ENCODE results near the gene ERBB4. TPM values are rescaled to one million over a fixed set of nuclear protein-coding genes. Genes with fewer than 3 reads are reported as not detected.
A peak's percentile ranks its signal among the peaks of the same experiment; 100 is the strongest.
"Not testable (repeated sequence)": the region's sequence is repeated elsewhere in the genome, so short reads cannot be mapped to it uniquely, and the experiment has no call there.

Gene ERBB4
- total RNA-seq, 1 donor from 2014 or later: 17.8 TPM

DNA sequence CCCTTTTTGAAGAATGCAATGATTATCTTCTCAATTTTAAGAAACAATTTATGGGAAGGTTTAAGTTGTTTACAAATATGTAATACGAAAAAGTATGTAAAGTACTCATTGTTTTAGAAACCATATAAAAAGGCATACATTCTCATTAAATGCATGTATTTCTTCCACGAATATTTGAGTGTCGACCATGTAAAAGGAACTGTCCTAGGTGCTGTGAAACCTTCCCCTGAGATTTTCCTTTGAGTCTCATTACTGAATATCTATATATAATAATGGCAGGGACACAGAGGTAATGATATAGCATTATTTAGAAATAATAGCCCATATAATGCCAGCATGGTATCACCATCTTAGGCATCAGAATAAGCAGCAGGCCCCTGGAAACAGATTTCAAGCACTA lies 239.3 kb downstream of the ERBB4 start:
- DNase-seq: no peak

DNA sequence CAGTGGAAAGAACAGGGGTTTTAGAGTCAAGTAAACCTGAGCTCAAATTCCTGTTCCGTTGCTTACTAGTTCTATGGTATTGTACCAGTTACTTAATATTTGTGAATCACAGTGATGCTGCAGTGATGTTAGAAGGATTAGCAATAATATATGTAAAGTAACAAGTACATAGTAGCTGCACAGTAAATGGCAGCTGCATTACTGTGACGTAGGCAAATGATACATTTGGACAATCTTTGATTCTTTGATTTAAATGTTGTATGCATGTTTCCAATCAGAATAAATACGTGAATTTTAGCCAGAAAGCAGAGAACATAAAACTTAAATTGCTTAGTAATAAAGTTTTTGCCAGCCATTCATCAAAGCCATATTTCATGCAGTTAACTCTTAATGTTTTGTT lies 243.0 kb downstream of the ERBB4 start:
- no peak for DNase-seq

DNA sequence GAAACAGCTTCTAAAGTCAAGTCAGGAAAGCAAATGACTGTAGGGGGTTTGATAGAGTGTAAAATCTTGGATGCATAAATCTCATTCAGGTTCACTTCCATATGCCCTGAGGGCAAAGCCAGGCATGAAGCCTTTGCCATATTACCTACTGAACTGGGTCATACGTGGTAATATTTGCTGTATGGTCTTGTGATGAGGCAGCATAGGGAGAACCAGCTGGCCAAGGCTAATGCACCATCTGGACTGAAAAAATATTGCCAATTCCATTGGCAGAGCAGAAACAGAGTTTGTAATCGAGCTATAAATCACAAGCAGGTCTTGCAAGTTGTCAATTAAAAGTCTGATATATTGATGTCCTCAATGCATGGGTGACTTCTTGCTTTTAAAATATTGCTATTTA lies 243.8 kb downstream of the ERBB4 start:
- no peak for DNase-seq

DNA sequence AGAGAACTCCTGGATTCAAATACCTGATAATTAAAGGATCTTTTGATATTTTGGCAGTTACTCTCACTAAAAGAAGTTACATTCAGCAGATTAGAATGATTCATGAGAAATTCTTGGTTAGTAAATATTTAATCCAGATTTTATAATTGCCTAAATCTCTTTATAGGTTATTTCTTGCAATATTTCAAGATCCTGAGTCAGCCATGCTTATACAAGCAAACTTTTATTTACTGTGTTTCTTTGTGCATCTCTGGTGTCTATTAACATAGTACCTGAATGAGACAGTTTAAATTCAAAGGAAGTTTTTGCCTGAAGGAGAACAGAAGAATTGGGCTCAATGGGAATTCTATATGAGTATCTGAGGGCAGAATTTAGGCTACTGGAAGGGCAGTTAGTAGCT lies 249.3 kb downstream of the ERBB4 start:
- no peak for DNase-seq

DNA sequence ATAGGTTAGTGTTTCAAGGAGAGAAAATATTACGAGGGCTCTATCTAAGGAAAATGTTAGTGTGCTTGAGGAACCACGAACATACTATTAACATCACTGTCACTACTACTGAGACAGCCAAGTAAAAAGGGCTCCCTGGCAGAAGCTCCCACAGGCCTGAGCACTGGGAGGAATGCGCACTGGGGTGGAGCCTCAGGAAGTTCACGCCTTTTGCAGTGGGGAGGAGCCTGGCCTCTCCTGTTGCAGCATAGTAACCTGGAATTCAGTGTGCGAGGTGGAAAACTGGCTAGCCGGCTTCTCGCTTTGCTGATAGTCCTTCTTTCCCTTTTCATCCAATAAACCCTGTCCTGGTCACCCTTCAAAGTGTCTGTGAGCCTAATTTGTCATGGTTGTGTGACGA lies 250.3 kb downstream of the ERBB4 start:
- DNase-seq: no peak

DNA sequence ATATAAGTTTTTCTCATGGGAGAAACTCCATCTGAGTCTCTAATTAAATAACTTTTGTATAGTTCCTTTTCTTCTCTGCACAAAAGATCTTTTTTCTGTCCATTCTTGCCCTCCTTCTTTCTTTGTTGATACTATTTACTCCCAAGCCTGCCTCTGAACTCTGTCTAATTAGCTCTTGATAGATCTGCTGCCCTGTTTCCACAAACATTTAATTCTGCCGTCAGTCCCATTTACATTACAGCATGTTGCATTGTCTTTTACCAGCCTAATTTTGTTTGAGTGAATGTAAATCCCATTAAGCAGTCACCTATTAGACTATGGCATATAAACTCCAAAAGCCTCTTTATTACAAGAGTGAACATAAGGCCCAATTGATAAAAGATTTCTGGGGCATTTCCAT lies 254.4 kb downstream of the ERBB4 start:
- DNase-seq: no peak

DNA sequence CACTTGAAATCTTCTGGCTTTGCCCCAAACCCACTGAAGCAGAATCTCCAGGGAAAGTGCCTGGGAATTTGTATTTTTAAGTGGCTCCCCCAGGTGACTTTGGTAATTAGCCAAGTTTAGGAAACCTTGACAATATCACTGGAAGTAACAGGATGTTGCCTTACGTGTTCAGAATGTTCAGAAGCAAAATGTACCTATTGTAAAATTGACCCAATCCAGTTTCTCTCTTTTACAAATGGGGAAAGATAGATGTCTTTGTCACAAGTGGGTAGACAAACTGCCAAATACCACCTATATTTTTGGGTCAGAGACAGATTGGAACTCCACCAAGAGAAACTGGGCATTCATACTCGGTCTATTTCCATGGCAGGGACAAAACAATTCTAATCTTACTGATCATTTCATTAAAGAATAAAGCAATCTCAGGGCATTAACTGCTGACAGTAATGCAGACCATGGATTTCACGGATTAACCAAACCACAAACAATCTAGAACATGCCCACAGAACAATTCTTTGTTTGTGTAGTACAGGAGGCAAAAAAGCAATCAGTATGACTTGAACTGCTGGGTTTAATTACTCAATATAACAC lies 255.8 kb downstream of the ERBB4 start:
- DNase-seq: no peak

DNA sequence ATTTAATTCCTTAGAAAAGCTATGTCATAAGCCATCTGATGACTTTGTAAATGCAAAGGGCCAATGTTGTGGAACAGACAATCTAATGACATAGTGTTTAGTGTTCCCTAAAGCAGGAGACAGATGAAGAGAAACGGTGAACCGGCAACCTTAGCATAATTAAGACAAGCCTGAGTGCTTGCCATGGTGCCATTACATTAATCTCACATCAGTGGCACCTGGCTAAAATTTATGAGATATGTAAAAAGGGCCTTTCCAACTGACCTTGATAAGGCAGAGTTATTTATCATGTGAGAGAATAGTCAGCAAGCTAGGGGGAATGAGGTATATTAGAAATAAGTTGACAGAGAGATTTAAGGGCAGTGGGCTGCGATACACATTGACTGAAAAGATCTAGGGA lies 261.8 kb downstream of the ERBB4 start:
- DNase-seq: no peak

DNA sequence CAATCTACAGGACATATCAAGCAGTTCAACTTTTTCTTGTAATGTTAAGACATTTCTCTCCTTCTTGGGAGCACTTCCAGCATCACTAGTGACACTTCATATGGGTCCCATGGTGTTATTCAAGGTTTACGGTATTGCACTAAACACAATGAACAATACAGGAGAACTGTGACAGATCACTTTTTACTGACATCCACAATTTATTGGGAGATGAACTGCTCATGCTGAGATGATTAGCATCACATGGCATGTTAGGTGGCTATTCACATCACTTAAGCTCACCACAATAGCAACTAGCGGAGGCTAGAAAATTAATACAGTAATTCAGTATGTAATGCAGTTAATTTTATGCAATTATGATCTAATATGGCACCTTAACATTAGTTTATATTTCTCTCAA lies 264.4 kb downstream of the ERBB4 start:
- DNase-seq: no peak

DNA sequence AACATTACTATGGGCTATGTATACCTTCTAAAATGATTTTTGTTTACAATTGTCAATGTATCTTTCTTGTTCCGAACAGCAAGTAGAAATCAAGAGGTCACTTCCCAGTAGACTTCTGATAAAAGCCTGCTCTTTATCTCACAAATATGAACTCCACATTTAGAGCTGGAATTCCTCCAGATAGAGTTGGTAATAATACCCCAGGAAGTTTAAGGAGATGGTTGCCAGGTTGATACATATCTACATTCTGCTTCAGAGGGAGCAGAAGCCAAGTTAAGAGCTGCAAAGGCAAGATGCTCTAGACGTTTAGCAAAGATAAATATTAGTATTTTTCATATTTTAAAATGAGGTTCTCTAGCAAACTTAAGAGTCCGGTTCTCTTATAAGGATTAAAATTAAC lies 267.0 kb downstream of the ERBB4 start:
- DNase-seq: no peak

DNA sequence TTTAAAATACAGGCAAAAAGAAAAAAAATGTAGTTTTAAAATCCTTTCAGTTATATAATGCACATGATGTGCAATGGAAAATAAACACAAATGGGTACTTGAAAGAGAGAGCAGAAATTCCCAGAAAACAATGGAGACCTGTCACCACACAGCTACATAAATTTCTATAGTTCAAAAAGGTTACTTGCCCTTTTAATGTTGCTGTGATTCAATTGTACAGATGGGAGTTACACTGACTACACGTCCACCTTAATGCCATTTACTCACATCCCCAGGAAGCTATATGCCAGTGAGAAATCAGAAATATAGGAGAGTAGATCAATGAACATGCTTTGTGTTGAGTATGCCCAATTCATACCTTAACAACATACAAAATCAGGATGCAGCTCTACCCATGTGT lies 269.6 kb downstream of the ERBB4 start:
- DNase-seq: no peak

DNA sequence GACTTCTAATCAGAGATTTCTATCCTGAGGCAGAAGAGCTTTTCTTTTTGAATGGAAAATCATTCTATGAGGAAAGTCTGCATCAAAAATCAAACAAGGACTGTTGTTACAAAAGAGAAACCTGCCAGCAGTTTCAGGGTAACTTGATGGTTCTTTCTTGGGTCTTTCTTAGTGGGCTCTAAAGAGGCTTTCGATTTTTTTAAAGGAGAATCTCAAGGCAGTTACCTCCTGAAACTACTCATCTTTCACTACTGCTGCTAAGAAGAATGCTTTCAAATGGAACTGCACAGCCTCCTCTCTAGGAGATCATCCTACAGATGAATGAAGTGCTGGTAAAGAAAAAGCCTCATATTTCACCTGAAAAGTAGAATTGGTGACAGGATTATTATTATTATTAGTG lies 272.3 kb downstream of the ERBB4 start:
- no peak for DNase-seq

DNA sequence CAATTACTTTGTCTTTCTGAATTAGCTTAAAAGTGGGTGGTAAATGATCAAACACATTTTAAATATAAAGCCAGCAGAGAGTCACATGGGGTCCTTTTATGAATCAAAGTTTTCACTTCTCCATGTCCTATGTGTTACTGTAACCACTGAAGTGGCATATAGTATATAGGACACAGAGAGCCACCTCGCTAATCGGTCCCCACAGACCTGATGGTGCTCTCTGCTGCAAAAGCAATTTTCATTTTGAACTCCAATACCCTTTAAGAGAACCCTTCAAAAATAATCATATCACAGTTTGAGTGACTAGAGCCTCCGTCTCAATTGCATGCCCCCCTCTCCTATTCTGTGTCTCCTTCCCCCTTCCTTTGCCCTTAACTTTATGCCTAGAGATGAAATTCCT lies 272.8 kb downstream of the ERBB4 start:
- no peak for DNase-seq

DNA sequence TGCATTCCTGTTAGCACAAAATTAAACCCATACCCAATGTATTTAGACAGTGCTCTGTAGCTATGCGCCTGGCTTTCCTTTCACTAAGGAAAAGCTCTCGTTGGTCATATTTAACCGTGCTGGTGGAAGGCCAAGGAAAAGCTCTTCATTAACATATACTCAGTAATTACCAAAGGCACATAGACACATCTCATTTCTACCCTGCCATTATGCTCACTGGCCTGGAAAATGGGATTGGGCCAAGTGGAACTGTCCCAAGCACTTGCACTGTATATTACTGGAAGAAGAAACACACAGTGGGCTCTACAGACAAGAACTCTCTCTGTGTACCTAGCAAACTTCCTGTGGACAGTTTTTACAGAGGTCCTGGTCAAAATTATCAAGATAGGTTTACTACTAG lies 274.4 kb downstream of the ERBB4 start:
- no peak for DNase-seq

DNA sequence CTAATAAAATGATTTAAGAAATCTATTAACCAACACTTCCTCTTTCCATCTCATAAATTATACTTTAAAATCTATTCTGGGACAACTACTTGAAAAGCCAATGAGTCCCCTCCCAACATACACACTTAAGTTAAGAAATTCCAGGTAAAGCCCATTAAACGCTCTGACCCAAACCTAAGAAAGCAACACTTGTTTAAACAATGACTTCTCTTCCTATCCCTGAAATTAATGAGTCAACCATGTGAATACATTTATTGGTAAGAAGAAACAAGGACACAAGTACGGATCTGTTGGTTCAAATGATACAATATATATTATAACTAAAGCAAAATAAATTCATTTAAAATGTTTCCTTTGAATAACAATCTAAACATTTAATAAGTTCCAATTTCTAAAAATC lies 279.4 kb downstream of the ERBB4 start:
- DNase-seq: no peak

DNA sequence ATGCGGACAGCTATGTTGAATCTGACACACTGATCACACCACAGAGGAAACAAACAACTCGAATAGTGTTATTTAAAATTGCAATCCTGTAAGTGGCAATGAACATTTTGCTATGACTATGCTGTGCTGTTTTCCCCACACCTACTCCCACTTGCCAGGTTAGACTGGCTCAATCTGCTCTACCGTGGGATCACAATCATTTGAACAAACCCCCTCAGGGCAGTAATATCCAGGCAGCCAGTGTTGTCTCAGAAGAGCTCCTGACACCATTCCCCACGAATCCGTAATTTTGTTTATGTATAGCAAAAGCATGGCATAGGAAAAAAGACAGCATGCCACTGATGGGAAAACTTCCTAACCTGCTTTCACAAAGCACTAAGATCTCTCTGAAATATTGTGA lies 284.3 kb downstream of the ERBB4 start:
- no peak for DNase-seq

DNA sequence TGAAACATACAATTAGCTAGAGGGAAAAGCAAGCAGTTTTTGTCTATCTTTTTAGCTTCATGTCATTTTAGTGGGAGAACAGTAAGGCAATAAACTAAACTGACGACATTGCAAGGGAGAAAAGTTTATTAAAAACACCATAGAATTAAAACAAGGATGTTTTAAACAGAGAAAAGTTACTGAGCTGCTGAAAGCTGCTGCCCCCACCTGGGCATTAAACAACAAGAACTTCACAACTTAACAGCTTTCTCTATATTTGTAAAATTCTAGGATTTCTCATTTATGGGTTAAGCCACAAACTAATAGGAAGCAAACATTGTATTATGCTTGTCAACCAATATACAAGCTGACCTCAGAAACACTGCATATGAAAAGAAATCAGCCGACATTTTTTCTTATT lies 289.2 kb downstream of the ERBB4 start:
- DNase-seq: peak; percentile 22

DNA sequence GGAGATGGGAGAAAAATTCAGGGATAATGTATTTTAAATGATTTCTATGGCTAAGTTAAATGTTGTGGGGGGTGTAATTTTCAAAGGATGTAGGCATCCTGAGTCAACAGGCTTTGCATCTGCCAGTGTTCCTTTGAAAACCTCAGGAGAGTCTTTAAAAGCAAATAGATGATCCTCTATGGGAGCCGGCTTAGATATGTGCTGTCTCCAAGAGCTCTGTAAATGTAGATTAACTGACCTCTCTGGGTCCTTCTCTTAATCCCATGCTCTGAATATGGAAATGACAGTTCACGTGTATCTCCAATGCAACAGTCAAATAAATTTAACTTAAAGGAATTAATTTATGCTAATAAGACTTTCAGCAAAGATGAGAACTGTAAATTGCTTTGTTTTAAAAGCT lies 292.7 kb downstream of the ERBB4 start:
- DNase-seq: no peak

DNA sequence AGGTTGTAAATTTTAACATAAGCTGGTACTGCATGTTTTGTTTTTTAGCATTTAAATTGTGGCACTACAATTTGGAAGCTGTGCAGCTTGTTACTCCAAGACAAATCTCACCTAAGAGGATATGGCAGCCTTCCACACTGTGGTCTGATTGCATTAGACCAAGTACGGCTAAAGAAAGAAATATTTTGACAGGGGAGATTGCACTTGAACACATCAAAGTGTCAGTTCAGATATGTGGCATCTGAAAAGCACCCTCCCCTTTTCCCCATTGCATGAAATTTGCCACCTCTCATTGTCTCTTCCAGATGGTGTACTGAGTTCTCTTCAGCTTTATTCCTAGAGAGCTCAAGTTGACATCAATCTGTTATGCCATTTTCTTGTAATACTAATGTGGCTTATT lies 295.9 kb downstream of the ERBB4 start:
- no peak for DNase-seq

DNA sequence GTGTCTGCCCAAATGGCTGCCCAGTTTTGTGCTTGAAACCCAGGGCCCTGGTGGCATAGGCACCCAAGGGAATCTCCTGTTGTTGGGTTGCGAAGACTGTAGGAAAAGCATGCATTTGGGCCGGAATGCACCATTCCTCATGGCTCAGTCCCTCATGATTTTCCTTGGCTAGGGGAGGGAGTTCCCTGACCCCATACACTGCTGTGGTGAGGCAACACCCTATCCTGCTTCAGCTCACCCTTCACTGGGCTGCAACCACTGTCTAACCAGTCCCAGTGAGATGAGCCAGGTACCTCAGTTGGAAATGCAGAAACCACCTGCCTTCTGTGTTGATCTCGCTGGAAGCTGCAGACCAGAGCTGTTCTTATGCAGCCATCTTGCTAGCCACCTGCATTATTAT lies 300.4 kb downstream of the ERBB4 start:
- DNase-seq: not testable (repeated sequence)

DNA sequence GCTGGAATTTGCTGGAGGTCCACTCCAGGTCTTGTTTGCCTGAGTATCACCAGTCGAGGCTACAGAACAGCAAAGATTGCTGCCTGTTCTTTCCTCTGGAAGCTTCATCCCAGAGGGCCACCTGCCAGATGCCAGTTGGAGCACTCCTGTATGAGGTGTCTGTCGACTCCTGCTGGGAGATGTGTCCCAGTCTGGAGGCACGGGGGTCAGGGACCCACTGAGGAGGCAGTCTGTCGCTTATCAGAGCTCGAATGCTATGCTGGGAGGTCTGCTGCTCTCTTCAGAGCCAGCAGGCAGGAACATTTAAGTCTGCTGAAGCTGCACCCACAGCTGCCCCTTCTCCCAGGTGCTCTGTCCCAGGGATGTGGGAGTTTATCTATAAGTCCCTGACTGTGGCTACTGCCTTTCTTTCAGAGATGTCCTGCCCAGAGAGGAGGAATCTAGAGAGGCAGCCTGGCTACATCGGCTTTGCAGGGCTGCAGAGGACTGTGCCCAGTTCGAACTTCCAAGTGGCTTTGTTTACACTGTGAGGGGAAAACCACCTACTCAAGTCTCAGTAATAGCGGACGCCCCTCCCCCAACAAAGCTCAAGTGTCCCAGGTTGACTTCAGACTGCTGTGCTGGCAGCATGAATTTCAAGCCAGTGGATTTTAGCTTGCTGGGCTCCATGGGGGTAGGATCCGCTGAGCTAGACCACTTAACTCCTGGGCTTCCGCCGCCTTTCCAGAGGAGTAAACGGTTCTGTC lies 301.1 kb downstream of the ERBB4 start:
- no peak for DNase-seq

DNA sequence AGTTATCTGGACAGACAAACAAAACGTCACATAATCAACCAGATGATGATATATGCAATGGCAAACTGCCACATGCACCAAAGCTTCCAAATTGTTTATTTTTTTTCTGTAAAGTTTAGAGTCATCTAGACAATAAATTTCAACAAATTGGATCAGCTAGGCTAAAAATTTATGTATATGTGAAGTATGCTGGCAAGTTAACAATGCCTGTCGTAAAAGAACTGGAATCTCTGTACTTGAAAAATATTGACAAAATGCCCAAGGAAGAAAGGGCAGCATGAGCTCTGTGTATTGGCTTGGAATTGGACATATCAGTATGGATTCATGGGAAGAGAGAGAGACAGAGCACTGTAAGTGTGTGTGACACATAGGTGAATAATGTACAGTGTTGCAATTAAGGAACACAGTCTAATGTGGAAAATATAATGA lies 309.8 kb downstream of the ERBB4 start:
- DNase-seq: no peak

DNA sequence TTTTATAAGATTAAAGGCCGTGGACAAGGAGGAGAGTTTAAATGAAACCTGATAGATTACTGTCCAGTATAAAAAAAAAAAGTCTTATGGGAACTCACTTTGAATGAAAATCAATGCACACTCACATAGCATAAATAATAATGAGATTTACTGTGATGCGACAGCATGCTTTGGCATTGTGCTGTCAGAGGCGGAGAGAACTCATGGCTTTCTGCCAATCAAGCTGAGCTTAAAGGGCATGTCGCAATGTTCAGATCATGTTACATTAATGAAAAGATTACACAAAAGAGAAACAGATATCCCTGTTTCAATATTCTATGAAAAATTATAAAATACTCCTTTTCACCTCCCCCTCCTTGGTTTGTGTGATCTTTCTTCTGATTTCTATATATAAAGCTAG lies 310.8 kb downstream of the ERBB4 start:
- DNase-seq: peak; percentile 73

DNA sequence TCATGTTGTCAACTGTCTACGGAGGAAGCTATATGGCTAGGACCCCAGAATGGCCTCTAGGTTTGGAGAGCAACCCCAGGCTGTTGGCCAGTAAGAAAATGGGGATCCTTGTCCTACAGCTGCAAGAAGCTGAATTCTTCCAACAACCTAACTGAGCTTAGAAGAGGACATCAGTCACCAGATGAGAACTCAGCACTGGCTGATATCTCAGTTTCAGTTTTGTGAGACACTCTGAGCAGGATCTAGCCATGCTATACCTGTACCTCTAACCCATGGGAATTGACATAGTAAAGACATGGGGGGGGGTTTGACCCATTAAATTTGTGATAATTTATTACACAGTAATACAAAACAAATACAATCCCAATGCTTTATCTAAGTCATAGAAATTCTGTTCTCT lies 312.5 kb downstream of the ERBB4 start:
- no peak for DNase-seq

DNA sequence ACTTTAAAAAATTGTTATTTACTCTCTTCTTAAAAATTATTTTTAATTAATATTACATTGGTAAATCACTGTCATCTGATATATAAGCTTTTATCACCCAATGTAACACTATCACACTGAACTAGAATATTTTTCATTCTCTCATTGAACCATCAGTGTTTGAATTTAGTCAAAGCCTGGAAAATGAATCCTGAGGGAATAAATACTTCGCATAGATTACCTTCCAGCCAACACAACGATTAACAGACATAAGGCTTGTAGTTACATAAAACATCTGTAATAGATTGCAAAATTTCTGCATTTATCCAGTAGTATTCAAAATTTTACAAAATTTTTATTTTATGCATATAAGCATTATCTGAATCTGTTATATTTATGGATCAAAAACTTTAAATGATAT lies 314.9 kb downstream of the ERBB4 start:
- DNase-seq: no peak

Data from tongue (tissue), 2 donors.